ENCODE measurements around the gene ARSI.

GRCh38 chr5:150340614-150341255, 38.0 kb upstream of the ARSI start:
- TF ChIP-seq CTCF (conservative IDR thresholded peaks at IDR 0.05 in 1 of 2, IDR thresholded peaks at IDR 0.05 in 1 of 2; ENCODE audit: low read depth in 1 of 2, low read length in 2 of 2) (no peak), EZH2 (IDR thresholded peaks at IDR 0.05; ENCODE audit: low read length, missing control alignments) (no peak)
